ENCODE data around the gene HS3ST3A1. TPM values are rescaled to one million over a fixed set of nuclear protein-coding genes. Genes with fewer than 3 reads are reported as not detected.

The HS3ST3A1 gene
- total and polyA plus RNA-seq, 2 of the 8 experiments (the other 6 are each of a cell fraction or from before 2014, with no cell fraction given) = 5.4 to 5.7 TPM

DNA sequence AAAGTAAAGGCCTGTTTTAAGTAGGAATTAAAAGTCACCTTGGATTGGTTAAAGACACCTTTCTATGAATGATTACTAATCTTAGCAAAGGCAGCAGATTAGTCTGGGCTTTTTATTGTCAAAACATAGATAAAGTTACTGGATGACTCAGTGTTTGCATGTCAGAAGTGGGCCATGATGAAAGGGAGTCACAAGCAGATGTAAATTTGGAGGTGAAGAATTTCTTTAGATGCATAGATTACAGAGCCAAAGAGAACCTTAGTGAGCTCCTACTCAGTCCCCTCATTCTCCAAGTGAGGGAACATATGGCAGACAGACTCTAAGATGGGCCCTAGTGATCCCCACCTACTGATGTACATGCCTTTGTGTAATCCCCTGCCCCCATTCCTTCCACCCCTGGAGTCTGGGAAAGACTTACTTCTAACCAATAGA, 124.5 kb downstream of the HS3ST3A1 start (continued):
- TF ChIP-seq, protein P1, sequence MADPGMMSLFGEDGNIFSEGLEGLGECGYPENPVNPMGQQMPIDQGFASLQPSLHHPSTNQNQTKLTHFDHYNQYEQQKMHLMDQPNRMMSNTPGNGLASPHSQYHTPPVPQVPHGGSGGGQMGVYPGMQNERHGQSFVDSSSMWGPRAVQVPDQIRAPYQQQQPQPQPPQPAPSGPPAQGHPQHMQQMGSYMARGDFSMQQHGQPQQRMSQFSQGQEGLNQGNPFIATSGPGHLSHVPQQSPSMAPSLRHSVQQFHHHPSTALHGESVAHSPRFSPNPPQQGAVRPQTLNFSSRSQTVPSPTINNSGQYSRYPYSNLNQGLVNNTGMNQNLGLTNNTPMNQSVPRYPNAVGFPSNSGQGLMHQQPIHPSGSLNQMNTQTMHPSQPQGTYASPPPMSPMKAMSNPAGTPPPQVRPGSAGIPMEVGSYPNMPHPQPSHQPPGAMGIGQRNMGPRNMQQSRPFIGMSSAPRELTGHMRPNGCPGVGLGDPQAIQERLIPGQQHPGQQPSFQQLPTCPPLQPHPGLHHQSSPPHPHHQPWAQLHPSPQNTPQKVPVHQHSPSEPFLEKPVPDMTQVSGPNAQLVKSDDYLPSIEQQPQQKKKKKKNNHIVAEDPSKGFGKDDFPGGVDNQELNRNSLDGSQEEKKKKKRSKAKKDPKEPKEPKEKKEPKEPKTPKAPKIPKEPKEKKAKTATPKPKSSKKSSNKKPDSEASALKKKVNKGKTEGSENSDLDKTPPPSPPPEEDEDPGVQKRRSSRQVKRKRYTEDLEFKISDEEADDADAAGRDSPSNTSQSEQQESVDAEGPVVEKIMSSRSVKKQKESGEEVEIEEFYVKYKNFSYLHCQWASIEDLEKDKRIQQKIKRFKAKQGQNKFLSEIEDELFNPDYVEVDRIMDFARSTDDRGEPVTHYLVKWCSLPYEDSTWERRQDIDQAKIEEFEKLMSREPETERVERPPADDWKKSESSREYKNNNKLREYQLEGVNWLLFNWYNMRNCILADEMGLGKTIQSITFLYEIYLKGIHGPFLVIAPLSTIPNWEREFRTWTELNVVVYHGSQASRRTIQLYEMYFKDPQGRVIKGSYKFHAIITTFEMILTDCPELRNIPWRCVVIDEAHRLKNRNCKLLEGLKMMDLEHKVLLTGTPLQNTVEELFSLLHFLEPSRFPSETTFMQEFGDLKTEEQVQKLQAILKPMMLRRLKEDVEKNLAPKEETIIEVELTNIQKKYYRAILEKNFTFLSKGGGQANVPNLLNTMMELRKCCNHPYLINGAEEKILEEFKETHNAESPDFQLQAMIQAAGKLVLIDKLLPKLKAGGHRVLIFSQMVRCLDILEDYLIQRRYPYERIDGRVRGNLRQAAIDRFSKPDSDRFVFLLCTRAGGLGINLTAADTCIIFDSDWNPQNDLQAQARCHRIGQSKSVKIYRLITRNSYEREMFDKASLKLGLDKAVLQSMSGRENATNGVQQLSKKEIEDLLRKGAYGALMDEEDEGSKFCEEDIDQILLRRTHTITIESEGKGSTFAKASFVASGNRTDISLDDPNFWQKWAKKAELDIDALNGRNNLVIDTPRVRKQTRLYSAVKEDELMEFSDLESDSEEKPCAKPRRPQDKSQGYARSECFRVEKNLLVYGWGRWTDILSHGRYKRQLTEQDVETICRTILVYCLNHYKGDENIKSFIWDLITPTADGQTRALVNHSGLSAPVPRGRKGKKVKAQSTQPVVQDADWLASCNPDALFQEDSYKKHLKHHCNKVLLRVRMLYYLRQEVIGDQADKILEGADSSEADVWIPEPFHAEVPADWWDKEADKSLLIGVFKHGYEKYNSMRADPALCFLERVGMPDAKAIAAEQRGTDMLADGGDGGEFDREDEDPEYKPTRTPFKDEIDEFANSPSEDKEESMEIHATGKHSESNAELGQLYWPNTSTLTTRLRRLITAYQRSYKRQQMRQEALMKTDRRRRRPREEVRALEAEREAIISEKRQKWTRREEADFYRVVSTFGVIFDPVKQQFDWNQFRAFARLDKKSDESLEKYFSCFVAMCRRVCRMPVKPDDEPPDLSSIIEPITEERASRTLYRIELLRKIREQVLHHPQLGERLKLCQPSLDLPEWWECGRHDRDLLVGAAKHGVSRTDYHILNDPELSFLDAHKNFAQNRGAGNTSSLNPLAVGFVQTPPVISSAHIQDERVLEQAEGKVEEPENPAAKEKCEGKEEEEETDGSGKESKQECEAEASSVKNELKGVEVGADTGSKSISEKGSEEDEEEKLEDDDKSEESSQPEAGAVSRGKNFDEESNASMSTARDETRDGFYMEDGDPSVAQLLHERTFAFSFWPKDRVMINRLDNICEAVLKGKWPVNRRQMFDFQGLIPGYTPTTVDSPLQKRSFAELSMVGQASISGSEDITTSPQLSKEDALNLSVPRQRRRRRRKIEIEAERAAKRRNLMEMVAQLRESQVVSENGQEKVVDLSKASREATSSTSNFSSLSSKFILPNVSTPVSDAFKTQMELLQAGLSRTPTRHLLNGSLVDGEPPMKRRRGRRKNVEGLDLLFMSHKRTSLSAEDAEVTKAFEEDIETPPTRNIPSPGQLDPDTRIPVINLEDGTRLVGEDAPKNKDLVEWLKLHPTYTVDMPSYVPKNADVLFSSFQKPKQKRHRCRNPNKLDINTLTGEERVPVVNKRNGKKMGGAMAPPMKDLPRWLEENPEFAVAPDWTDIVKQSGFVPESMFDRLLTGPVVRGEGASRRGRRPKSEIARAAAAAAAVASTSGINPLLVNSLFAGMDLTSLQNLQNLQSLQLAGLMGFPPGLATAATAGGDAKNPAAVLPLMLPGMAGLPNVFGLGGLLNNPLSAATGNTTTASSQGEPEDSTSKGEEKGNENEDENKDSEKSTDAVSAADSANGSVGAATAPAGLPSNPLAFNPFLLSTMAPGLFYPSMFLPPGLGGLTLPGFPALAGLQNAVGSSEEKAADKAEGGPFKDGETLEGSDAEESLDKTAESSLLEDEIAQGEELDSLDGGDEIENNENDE (IDR thresholded peaks at IDR 0.05; ENCODE audit: insufficient replicate concordance, low read length) = no peak
- TF ChIP-seq, protein P2, sequence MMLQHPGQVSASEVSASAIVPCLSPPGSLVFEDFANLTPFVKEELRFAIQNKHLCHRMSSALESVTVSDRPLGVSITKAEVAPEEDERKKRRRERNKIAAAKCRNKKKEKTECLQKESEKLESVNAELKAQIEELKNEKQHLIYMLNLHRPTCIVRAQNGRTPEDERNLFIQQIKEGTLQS (IDR thresholded peaks at IDR 0.05; ENCODE audit: insufficient read depth, low read depth, low read length) = no peak
- no peak for TF ChIP-seq USF2 (IDR thresholded peaks at IDR 0.05; ENCODE audit: low read length)
- TF ChIP-seq SP4 (IDR thresholded peaks at IDR 0.05; ENCODE audit: low read length) = no peak
- TF ChIP-seq ATF2 (IDR thresholded peaks at IDR 0.05; ENCODE audit: low read length) = no peak
- no peak for TF ChIP-seq TAF1 (IDR thresholded peaks at IDR 0.05; ENCODE audit: low read depth, low read length)
- TF ChIP-seq SIX5 (IDR thresholded peaks at IDR 0.05; ENCODE audit: low read depth, low read length) = no peak
- TF ChIP-seq PHF8 (conservative IDR thresholded peaks at IDR 0.05; ENCODE audit: low read depth, low read length) = no peak
- no peak for TF ChIP-seq YY1 (IDR thresholded peaks at IDR 0.05; ENCODE audit: low read depth, low read length)
